ENCODE data around the gene C14orf93.
"Not testable (repeated sequence)": the region's sequence is repeated elsewhere in the genome, so short reads cannot be mapped to it uniquely, and the experiment has no call there.

The C14orf93 gene

GRCh38 chr14:22972313-22972930, 37.5 kb downstream of the C14orf93 start:
- DNase-seq = no peak

GRCh38 chr14:22971152-22971551, 38.8 kb downstream of the C14orf93 start:
- no peak for DNase-seq

- DNase-seq = no peak
These were observed 43.1 kb downstream of the C14orf93 start for GRCh38 chr14:22966783-22967269.

- not testable (repeated sequence) for DNase-seq
These were observed 43.8 kb downstream of the C14orf93 start for GRCh38 chr14:22965916-22966782.

- no peak for DNase-seq
These were observed 47.8 kb downstream of the C14orf93 start for GRCh38 chr14:22962061-22962676.

- peak; percentile 29 for DNase-seq
These were observed 54.0 kb downstream of the C14orf93 start for GRCh38 chr14:22955702-22956569.

- DNase-seq = no peak
These were observed 57.5 kb downstream of the C14orf93 start for GRCh38 chr14:22952418-22952817.

- not testable (repeated sequence) for DNase-seq
These were observed 58.1 kb downstream of the C14orf93 start for GRCh38 chr14:22951795-22952194.

- DNase-seq = no peak
These were observed 64.3 kb downstream of the C14orf93 start for GRCh38 chr14:22945642-22946041.

GRCh38 chr14:22939684-22940083, 70.3 kb downstream of the C14orf93 start:
- DNase-seq = peak; percentile 67

Measured in EL (cell line).